Suprapubic skin (tissue), 4 donors: ENCODE data around the gene ZNF275.

ENCODE experiments used
- EP300 ChIP-seq: sonication (generic); formaldehyde crosslinking; IDR thresholded peaks from one replicate; pipeline ENCODE4 v1.6.1; 2017; ENCODE audit warnings: antibody characterized with exemption
- POLR2A ChIP-seq, 2 donors: fragments of 450-650 bp; IDR thresholded peaks; one replicate each; pipeline ENCODE4 v1.6.1; 2017; ENCODE audit warnings: antibody characterized with exemption in 2 of 2, mild to moderate bottlenecking in 2 of 2, moderate library complexity in 2 of 2
- POLR2AphosphoS5 ChIP-seq, 3 donors: sonication (generic); formaldehyde crosslinking; IDR thresholded peaks; one replicate each; pipeline ENCODE4 v1.6.1; 2017; ENCODE audit warnings: antibody characterized with exemption in 3 of 3
- TF ChIP-seq, protein P1 (sequence below), 2 donors: fragments of 200-600 bp in 1 of 2; fragments of 450-650 bp in 1 of 2; sonication (generic) in 1 of 2; IDR thresholded peaks; one replicate each; pipeline ENCODE4 v1.5.1; 2016 to 2019; ENCODE audit warnings: antibody characterized with exemption in 2 of 2, mild to moderate bottlenecking in 1 of 2, moderate library complexity in 1 of 2

DNA sequence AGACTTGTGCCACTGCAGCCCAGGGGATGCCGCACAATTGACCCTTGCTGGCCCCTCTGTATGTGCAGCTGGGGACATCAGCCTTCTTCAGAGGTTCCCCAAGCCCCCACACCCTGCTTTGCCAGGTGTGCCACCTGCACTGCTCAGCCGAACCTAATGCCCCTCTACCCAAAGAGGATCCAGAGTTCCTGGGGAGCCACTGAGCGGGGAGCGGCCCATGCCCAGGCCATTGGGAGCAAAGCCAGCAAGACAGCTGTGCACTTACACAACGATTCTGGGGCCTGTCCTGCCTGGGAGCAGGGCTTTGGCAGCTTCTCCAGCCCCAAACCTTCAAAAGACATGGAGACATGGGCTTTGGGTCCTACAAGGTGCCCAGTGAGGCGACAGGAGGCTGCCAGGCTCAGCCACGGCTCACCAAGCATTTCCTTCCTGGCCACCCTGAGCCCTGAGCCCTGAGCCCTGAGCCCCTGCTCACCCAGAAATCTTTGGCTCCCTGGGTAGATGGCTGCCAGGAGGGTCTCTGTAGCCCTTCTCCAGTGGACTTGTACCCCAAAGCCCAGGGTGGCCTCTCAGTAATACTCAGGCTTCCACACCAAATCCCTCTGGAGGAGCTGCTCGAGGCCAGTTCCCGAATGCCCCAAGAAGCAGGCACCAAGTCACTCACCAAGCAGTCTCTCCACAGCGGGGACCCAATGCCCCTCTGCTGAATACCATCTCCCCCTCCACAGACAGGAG lies 54.2 kb downstream of the ZNF275 start:
- TF ChIP-seq, protein P1, sequence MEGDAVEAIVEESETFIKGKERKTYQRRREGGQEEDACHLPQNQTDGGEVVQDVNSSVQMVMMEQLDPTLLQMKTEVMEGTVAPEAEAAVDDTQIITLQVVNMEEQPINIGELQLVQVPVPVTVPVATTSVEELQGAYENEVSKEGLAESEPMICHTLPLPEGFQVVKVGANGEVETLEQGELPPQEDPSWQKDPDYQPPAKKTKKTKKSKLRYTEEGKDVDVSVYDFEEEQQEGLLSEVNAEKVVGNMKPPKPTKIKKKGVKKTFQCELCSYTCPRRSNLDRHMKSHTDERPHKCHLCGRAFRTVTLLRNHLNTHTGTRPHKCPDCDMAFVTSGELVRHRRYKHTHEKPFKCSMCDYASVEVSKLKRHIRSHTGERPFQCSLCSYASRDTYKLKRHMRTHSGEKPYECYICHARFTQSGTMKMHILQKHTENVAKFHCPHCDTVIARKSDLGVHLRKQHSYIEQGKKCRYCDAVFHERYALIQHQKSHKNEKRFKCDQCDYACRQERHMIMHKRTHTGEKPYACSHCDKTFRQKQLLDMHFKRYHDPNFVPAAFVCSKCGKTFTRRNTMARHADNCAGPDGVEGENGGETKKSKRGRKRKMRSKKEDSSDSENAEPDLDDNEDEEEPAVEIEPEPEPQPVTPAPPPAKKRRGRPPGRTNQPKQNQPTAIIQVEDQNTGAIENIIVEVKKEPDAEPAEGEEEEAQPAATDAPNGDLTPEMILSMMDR (IDR thresholded peaks at IDR 0.05), result no peak
- TF ChIP-seq POLR2A (IDR thresholded peaks at IDR 0.05), result no peak
- TF ChIP-seq POLR2AphosphoS5 (IDR thresholded peaks at IDR 0.05), result no peak
- no peak for TF ChIP-seq EP300
